ENCODE measurements around the gene TWF1.

The TWF1 gene

GRCh38 chr12:43824207-43824775 lies 18.2 kb upstream of the TWF1 start:
- H3K27ac ChIP-seq = no peak overlapping the region
- TF ChIP-seq CTCF (conservative IDR thresholded peaks at IDR 0.05) (no peak), ZFX (IDR thresholded peaks at IDR 0.05) (no peak)

GRCh38 chr12:43816168-43816567 lies 10.1 kb upstream of the TWF1 start:
- TF ChIP-seq ZFX (IDR thresholded peaks at IDR 0.05) = no peak
- no peak for TF ChIP-seq CTCF (conservative IDR thresholded peaks at IDR 0.05)
- no peak overlapping the region for H3K27ac ChIP-seq

GRCh38 chr12:43815416-43815815 lies 9.3 kb upstream of the TWF1 start:
- TF ChIP-seq ZFX (IDR thresholded peaks at IDR 0.05) (no peak), CTCF (conservative IDR thresholded peaks at IDR 0.05) (no peak)
- H3K27ac ChIP-seq = no peak overlapping the region

GRCh38 chr12:43812926-43813325 lies 6.8 kb upstream of the TWF1 start:
- TF ChIP-seq CTCF (conservative IDR thresholded peaks at IDR 0.05) = no peak

GRCh38 chr12:43812057-43812456 lies 5.9 kb upstream of the TWF1 start:
- TF ChIP-seq ZFX (IDR thresholded peaks at IDR 0.05) (no peak), CTCF (conservative IDR thresholded peaks at IDR 0.05) (no peak)
- no peak overlapping the region for H3K27ac ChIP-seq

More at GRCh38 chr12:43812926-43813325, 6.8 kb upstream of the TWF1 start:
- no peak overlapping the region for H3K27ac ChIP-seq

GRCh38 chr12:43807386-43807785 lies 1.3 kb upstream of the TWF1 start:
- H3K27ac ChIP-seq = no peak overlapping the region
- TF ChIP-seq CTCF (conservative IDR thresholded peaks at IDR 0.05) (no peak), ZFX (IDR thresholded peaks at IDR 0.05) (no peak)

- TF ChIP-seq ZFX (IDR thresholded peaks at IDR 0.05) (no peak), CTCF (conservative IDR thresholded peaks at IDR 0.05) (no peak)
- H3K27ac ChIP-seq = peak overlapping the region; percentile 89
These were observed 588 bp upstream of the TWF1 start for GRCh38 chr12:43806737-43807072.

Measured in C4-2B (cell line).